Activated naive CD4-positive, alpha-beta T cell treated with anti-CD3 and anti-CD28 coated beads, Interleukin-2, amount 50 U/mL, for 16 hours (primary cell): Measurements from ENCODE around the gene MLIP.
"Not testable (repeated sequence)": the region's sequence is repeated elsewhere in the genome, so short reads cannot be mapped to it uniquely, and the experiment has no call there.

ENCODE experiments used
- DNase-seq: peaks from one replicate; pipeline ENCODE4 v3.0.0-alpha.2; 2020

MLIP gene

GRCh38 chr6:54238396-54238795 lies 127.2 kb downstream of the MLIP start:
- DNase-seq: no peak

- no peak for DNase-seq
Measured at GRCh38 chr6:54243699-54244098, 132.5 kb downstream of the MLIP start.

- no peak for DNase-seq
Measured at GRCh38 chr6:54244430-54244829, 133.2 kb downstream of the MLIP start.

DNA sequence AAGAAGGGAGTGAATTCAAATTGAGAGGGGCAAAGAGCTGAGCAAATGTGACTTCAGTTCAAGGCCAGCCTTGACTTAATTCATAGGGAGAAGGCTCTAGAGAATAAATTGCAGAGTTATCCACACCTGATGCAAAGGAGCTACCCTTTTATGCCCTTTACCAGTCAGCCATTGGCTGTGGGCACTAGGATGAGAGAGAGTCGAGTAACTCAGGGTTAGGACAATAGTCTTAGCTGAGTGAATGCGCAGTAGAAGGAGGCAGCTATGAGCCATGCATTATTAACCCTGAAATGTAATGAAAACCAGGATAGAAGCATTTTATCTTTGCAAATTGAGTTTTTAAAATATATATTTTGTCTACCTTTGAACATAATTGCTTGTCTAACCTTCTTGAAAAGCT lies 134.0 kb downstream of the MLIP start:
- DNase-seq: no peak

- DNase-seq: no peak
Measured at GRCh38 chr6:54248319-54248718, 137.1 kb downstream of the MLIP start.

- no peak for DNase-seq
Measured at GRCh38 chr6:54248994-54249393, 137.8 kb downstream of the MLIP start.

DNA sequence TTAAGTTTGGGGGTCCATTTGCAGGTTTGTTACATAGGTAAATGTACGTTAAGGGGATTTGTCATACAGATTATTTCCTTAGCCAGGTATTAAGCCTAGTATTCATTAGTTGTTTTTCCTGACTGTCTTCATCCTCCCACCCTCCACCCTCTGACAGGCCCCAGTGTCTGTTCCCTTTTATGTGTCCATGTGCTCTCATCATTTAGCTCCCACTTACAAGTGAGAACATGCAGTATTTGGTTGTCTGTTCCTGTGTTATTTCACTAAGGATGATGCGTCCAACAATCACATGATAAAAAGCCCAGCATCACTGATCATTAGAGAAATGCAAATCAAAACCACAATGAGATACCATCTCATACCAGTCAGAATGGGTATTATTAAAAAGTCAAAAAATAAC lies 138.6 kb downstream of the MLIP start:
- DNase-seq: not testable (repeated sequence)

- DNase-seq: no peak
Measured at GRCh38 chr6:54252496-54252895, 141.3 kb downstream of the MLIP start.

DNA sequence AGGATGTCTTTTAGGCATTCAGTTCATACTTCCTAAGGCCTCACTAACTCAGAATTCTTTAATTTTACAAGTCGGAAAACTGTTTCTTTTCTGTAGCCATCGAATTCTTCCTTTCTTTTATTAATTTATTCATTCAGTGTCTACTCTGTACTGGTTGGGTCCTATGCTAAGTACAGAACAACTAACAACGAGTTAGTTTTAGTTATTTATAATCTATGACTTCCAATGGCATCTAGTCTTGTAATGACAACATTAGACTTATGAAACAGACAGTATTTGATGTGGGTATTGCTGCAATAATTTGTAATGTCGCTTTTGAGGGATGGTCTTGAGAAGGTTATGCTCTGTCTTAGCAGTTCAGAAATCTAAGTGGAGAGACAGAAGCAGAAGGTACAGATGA lies 141.7 kb downstream of the MLIP start:
- DNase-seq: no peak

DNA sequence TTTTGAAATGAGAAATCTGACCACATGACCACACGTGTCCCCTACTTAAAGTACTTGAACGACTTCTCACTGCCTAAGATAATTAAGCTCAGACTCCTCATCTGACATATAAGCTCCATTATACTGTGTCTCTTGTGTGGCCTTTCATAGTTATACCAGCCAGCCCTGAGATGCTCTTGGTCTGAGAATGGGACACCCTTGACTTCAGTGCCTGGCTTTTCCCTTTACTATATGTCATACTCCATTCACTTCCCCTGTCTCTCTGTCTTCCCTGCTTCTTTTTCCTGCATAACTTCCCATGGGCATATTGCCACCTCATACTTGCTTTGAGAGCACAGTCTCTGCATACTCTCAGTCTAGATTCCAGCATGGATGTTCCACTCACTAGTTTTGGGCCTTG lies 143.6 kb downstream of the MLIP start:
- no peak for DNase-seq

DNA sequence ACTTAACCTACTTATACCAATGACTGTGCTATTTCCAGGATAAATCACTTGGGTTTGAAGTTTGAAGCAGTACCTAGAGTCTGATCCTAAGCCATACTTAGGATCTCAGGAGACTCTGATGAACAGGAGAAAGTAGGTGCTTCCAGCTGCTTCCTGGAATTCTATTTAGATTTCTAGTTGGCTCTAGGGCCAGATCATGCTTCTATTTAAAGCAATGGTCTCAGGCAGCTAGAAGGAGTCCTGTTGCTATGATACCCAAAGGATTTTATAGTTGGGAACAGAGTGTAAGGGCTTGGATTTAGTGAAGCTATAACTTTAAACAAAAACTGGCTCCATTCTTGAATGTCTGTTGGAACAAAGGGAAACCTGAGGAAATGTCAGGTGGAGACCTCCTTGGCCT lies 144.6 kb downstream of the MLIP start:
- DNase-seq: no peak

GRCh38 chr6:54260025-54260424 lies 148.8 kb downstream of the MLIP start:
- no peak for DNase-seq

DNA sequence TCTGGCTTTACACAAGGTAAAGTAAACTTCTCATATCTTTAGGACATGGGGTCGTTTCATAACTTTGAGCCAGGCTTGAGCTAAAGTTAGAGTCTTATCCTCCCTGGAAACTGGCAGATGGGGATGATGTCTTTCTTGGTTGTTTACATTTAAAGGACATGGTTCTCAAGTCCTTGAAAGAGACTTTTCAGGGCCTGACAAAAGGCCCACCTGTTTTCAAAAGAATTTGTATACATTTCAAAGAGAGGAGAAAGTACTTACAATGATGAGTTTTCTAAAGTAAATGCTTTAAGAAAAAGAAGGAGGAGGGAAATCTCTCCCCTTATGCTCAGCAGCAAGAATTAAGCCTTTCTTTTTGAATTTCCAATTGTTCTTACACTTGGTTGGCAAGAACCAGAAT lies 151.3 kb downstream of the MLIP start:
- no peak for DNase-seq

- DNase-seq: no peak
Measured at GRCh38 chr6:54262971-54263370, 151.7 kb downstream of the MLIP start.

DNA sequence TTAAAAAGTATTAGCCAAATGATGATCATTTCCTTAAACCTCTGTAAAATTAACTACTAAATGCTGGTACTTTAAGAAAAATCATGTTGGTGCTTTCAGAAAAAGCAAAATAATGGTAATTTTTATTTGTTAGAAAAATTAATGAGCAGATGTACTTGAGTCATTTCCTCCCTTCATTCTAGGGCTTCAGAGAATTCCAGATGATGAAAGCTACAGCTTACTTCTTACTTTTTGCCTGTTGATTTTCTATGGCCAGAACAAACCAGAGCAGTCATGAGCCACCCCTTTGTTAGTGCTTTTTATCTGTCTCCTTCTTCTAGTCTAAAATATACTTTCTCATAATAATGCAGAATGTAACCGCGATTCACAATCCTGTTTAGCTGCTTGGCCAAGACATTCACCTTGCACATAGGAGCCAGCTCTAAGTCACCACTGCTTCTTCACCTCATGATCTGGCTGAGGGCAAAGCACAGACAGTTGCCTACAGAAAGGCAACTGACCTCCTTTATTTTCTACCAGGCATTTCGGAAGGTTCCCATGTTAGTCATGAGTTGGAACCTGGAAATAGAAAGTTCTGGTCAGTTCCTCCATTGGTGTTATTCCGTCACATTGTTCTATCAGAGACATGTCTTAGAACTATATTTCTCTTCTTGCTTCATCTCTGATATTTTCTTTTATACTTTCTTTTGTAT lies 153.5 kb downstream of the MLIP start:
- DNase-seq: no peak

GRCh38 chr6:54266400-54266923 lies 155.2 kb downstream of the MLIP start:
- no peak for DNase-seq

- no peak for DNase-seq
Measured at GRCh38 chr6:54267798-54268197, 156.6 kb downstream of the MLIP start.

GRCh38 chr6:54273214-54273820 lies 162.1 kb downstream of the MLIP start:
- no peak for DNase-seq

DNA sequence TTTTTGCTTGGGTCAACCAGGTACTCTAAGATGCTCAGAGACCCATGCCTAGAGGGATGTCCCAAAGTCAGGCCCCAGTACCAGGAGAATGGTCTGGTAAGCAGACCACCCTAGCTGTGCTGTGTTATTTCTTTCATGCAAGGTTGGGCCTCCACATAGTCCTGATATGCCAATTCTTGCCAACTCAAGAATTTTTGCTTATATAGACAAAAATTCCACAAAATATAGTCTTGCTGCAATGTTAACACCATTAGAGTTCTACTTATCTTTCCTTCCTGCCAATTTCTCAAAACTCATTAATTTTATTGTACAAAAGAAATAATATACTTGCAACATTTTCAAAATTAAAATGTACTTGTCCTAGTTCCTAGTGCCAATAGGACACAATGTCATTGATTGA lies 163.1 kb downstream of the MLIP start:
- no peak for DNase-seq

DNA sequence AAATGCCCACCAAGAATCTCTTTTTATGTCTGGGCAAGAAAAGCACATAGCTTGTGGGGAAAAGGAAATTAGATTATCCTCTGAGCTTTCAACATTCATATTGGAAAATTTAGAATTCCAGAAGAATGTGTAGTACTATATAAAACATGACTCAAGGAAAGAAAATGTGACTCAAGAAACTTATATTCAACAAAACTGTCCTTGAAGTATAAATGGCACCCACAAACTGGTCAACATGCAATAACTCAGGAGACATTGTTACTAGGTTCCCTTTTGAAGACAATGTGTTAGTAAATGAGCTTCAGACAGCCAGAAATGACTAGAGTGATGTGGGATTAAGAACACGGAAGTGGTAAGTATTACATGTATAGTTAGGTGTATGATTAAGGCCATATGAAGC lies 170.9 kb downstream of the MLIP start:
- DNase-seq: no peak

DNA sequence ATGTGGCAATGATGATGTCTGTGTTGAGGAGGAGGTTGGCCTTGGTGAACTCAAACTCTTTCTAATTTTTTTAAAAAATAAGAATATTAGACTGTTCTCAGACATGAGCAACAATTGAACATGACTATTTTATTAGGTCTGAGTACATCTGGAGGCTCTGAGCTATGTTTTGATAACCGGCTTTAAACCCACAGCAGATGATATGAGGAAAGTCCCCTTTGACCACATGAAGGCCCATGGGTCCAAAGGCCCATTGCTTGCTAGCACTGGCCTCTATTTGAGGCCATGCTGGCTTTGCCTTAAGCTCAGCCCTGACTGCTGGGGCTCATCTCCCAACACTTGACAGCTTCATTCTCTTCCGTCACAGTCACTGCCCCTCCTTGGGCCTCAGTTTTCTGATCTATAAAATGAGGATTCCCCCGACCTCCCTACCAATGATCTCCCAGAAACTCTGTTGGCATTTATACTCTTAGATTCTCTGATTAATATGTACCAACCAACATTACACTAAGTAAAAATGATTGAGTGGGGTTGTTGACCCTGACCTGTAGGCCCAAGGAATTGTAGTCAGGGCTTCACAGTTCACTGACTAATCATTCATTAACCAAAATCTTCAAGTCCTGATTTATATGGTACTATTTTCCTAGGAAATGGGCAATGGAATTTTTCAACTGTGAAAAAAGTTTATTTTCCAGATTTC lies 173.1 kb downstream of the MLIP start:
- no peak for DNase-seq

- no peak for DNase-seq
Measured at GRCh38 chr6:54285595-54285994, 174.4 kb downstream of the MLIP start.

- no peak for DNase-seq
Measured at GRCh38 chr6:54286141-54286540, 174.9 kb downstream of the MLIP start.

- DNase-seq: no peak
Measured at GRCh38 chr6:54288474-54288873, 177.2 kb downstream of the MLIP start.
